ENCODE data around the gene ARID5B. TPM values are rescaled to one million over a fixed set of nuclear protein-coding genes. Genes with fewer than 3 reads are reported as not detected.
"Not testable (repeated sequence)": the region's sequence is repeated elsewhere in the genome, so short reads cannot be mapped to it uniquely, and the experiment has no call there.

ARID5B gene
- total RNA-seq, 1 donor from 2014 or later: 0.62 TPM

GRCh38 chr10:61860964-61861758, 40.3 kb upstream of the ARID5B start:
- H3K36me3 Mint-ChIP-seq (ENCODE audit: low read depth, unreplicated experiment): no peaks in the 10 kb centered on the region

GRCh38 chr10:61863981-61864380, 37.5 kb upstream of the ARID5B start:
- Mint-ChIP-seq H3K9me3 (ENCODE audit: unreplicated experiment) (no peaks in the 10 kb centered on the region), H3K36me3 (ENCODE audit: low read depth, unreplicated experiment) (no peaks in the 10 kb centered on the region), H3K27ac (ENCODE audit: unreplicated experiment) (no peak overlapping the region), H3K4me3 (ENCODE audit: unreplicated experiment) (no peak overlapping the region), H3K4me1 (ENCODE audit: unreplicated experiment) (no peaks in the 10 kb centered on the region), H3K27me3 (ENCODE audit: unreplicated experiment) (no peaks in the 10 kb centered on the region)
- DNase-seq (ENCODE audit: low spot score): no peak
- no peak for TF ChIP-seq CTCF (IDR thresholded peaks at IDR 0.05; ENCODE audit: unreplicated experiment)

More at GRCh38 chr10:61860964-61861758, 40.3 kb upstream of the ARID5B start:
- no peak for DNase-seq (ENCODE audit: low spot score)
- H3K4me3 Mint-ChIP-seq (ENCODE audit: unreplicated experiment): no peak overlapping the region
- no peaks in the 10 kb centered on the region for H3K9me3 Mint-ChIP-seq (ENCODE audit: unreplicated experiment)
- H3K4me1 Mint-ChIP-seq (ENCODE audit: unreplicated experiment): no peaks in the 10 kb centered on the region
- H3K27ac Mint-ChIP-seq (ENCODE audit: unreplicated experiment): no peak overlapping the region
- H3K27me3 Mint-ChIP-seq (ENCODE audit: unreplicated experiment): no peaks in the 10 kb centered on the region
- TF ChIP-seq CTCF (IDR thresholded peaks at IDR 0.05; ENCODE audit: unreplicated experiment): no peak

- Mint-ChIP-seq H3K27ac (ENCODE audit: unreplicated experiment) (no peak overlapping the region), H3K9me3 (ENCODE audit: unreplicated experiment) (no peaks in the 10 kb centered on the region), H3K36me3 (ENCODE audit: low read depth, unreplicated experiment) (no peaks in the 10 kb centered on the region), H3K4me3 (ENCODE audit: unreplicated experiment) (no peak overlapping the region), H3K4me1 (ENCODE audit: unreplicated experiment) (no peaks in the 10 kb centered on the region), H3K27me3 (ENCODE audit: unreplicated experiment) (no peaks in the 10 kb centered on the region)
- no peak for DNase-seq (ENCODE audit: low spot score)
- TF ChIP-seq CTCF (IDR thresholded peaks at IDR 0.05; ENCODE audit: unreplicated experiment): no peak
Observed at GRCh38 chr10:61866700-61867368, 34.7 kb upstream of the ARID5B start.

- not testable (repeated sequence) for H3K27ac Mint-ChIP-seq (ENCODE audit: unreplicated experiment); H3K27me3 Mint-ChIP-seq (ENCODE audit: unreplicated experiment); H3K36me3 Mint-ChIP-seq (ENCODE audit: low read depth, unreplicated experiment); DNase-seq (ENCODE audit: low spot score); H3K4me1 Mint-ChIP-seq (ENCODE audit: unreplicated experiment); H3K4me3 Mint-ChIP-seq (ENCODE audit: unreplicated experiment); H3K9me3 Mint-ChIP-seq (ENCODE audit: unreplicated experiment)
Observed at GRCh38 chr10:61867374-61867773, 34.1 kb upstream of the ARID5B start.

- H3K27ac Mint-ChIP-seq (ENCODE audit: unreplicated experiment); H3K9me3 Mint-ChIP-seq (ENCODE audit: unreplicated experiment); H3K27me3 Mint-ChIP-seq (ENCODE audit: unreplicated experiment); H3K4me1 Mint-ChIP-seq (ENCODE audit: unreplicated experiment); H3K4me3 Mint-ChIP-seq (ENCODE audit: unreplicated experiment); DNase-seq (ENCODE audit: low spot score); H3K36me3 Mint-ChIP-seq (ENCODE audit: low read depth, unreplicated experiment): not testable (repeated sequence)
Observed at GRCh38 chr10:61867817-61868216, 33.7 kb upstream of the ARID5B start.

Data from endothelial cell (in vitro differentiated cells).